GM23338 (cell line): ENCODE results near the gene SENP8. TPM values are rescaled to one million over a fixed set of nuclear protein-coding genes. Genes with fewer than 3 reads are reported as not detected.

Experiments used
- ATAC-seq: fragments of 200-7000 bp; cut with Tn5 transposase; 3 replicates; pipeline ENCODE4 v1.9.1; 2020
- DNase-seq: peaks from one replicate; pipeline ENCODE4 v3.0.0-alpha.2; 2015; ENCODE audit warnings: low spot score
- H2AFZ ChIP-seq: fragments of 200-600 bp; sonication (generic); 2 replicates; pipeline ENCODE4 v1.8.0; 2016; ENCODE audit warnings: antibody characterized with exemption, mild to moderate bottlenecking, moderate library complexity
- H3F3A ChIP-seq: fragments of 200-600 bp; sonication (generic); replicated peaks from 2 replicates; pipeline ENCODE4 v1.8.0; 2017; ENCODE audit warnings: antibody characterized with exemption, mixed run types, low read depth
- H3K27ac ChIP-seq: fragments of 200-600 bp; sonication (generic); 2 replicates; pipeline ENCODE4 v1.6.1; 2016; ENCODE audit warnings: low read depth
- H3K27me3 ChIP-seq: fragments of 200-600 bp; sonication (generic); 2 replicates; pipeline ENCODE4 v1.8.0; 2016; ENCODE audit warnings: mild to moderate bottlenecking, mixed run types, moderate library complexity; ENCODE audit not compliant: insufficient read depth
- H3K36me3 ChIP-seq: fragments of 200-600 bp; sonication (generic); 2 replicates; pipeline ENCODE4 v1.8.0; 2016; ENCODE audit warnings: mild to moderate bottlenecking; ENCODE audit not compliant: insufficient read depth
- H3K4me1 ChIP-seq: fragments of 200-600 bp; sonication (generic); 2 replicates; pipeline ENCODE4 v1.8.0; 2016; ENCODE audit warnings: mild to moderate bottlenecking, moderate library complexity; ENCODE audit not compliant: insufficient read depth
- H3K4me2 ChIP-seq: fragments of 200-600 bp; sonication (generic); 2 replicates; pipeline ENCODE4 v1.7.1; 2017; ENCODE audit warnings: mixed run types
- H3K4me3 ChIP-seq: fragments of 200-600 bp; sonication (generic); 2 replicates; pipeline ENCODE4 v1.6.1; 2016; ENCODE audit warnings: mixed run types
- H3K79me2 ChIP-seq: fragments of 200-600 bp; sonication (generic); replicated peaks from 2 replicates; pipeline ENCODE4 v1.8.0; 2017; ENCODE audit warnings: mild to moderate bottlenecking; ENCODE audit not compliant: insufficient read depth
- H3K9me2 ChIP-seq: fragments of 200-600 bp; sonication (generic); 2 replicates; pipeline ENCODE4 v1.8.0; 2017; ENCODE audit not compliant: insufficient read depth
- H4K20me1 ChIP-seq: fragments of 200-600 bp; sonication (generic); replicated peaks from 2 replicates; pipeline ENCODE4 v1.8.0; 2017; ENCODE audit warnings: mild to moderate bottlenecking; ENCODE audit not compliant: insufficient read depth
- H3K27ac Mint-ChIP-seq: 2 replicates; pipeline ENCODE4 v1.8.0; 2020; ENCODE audit warnings: inconsistent platforms, mild to moderate bottlenecking, moderate library complexity, mixed read lengths
- H3K27me3 Mint-ChIP-seq: 3 replicates; pipeline ENCODE4 v1.8.0; 2022; ENCODE audit warnings: low read depth, mild to moderate bottlenecking, moderate library complexity, mixed read lengths, inconsistent platforms; ENCODE audit not compliant: insufficient read depth, poor library complexity
- H3K36me3 Mint-ChIP-seq: 3 replicates; pipeline ENCODE4 v1.8.0; 2021; ENCODE audit warnings: low read depth, mild to moderate bottlenecking, inconsistent platforms, moderate library complexity, mixed read lengths
- H3K4me1 Mint-ChIP-seq: 3 replicates; pipeline ENCODE4 v1.8.0; 2020; ENCODE audit warnings: mild to moderate bottlenecking, inconsistent platforms, mixed read lengths
- H3K4me3 Mint-ChIP-seq: 3 replicates; pipeline ENCODE4 v1.8.0; 2021; ENCODE audit warnings: moderate library complexity, mild to moderate bottlenecking, inconsistent platforms, mixed read lengths
- H3K9me3 Mint-ChIP-seq: 3 replicates; pipeline ENCODE4 v1.8.0; 2020; ENCODE audit warnings: moderate library complexity, mild to moderate bottlenecking, inconsistent platforms, mixed read lengths
- CREB1 ChIP-seq: fragments of 250-450 bp; sonication (Bioruptor Pico); IDR thresholded peaks from 2 replicates; pipeline ENCODE4 v1.5.0; 2020; ENCODE audit warnings: low read depth, mild to moderate bottlenecking, moderate library complexity
- EZH2 ChIP-seq: fragments of 200-600 bp; sonication (generic); IDR thresholded peaks from one replicate; pipeline ENCODE4 v1.8.0; 2017; ENCODE audit warnings: antibody characterized with exemption, mild to moderate bottlenecking, low read depth; ENCODE audit not compliant: unreplicated experiment
- EZH2phosphoT487 ChIP-seq: fragments of 200-600 bp; sonication (generic); IDR thresholded peaks from one replicate; pipeline ENCODE4 v1.8.1; 2018; ENCODE audit warnings: antibody characterized with exemption; ENCODE audit not compliant: unreplicated experiment
- JUNB ChIP-seq: IDR thresholded peaks from one replicate; pipeline ENCODE4 v1.6.1; 2016; ENCODE audit warnings: antibody characterized with exemption; ENCODE audit not compliant: unreplicated experiment
- NANOG ChIP-seq: IDR thresholded peaks from 2 replicates; pipeline ENCODE4 v1.6.1; 2016; ENCODE audit warnings: antibody characterized with exemption, borderline replicate concordance
- POLR2AphosphoS5 ChIP-seq: IDR thresholded peaks from 2 replicates; pipeline ENCODE4 v1.6.1; 2016; ENCODE audit warnings: antibody characterized with exemption, low read depth
- STAT1 ChIP-seq: IDR thresholded peaks from one replicate; pipeline ENCODE4 v1.6.1; 2016; ENCODE audit warnings: antibody characterized with exemption; ENCODE audit not compliant: unreplicated experiment
- ZNF114 ChIP-seq: fragments of 250-450 bp; sonication (Bioruptor Pico); IDR thresholded peaks from 2 replicates; pipeline ENCODE4 v1.5.0; 2020; ENCODE audit warnings: mild to moderate bottlenecking, moderate library complexity
- ZNF331 ChIP-seq: fragments of 250-450 bp; sonication (Bioruptor Pico); IDR thresholded peaks from 2 replicates; pipeline ENCODE4 v1.5.0; 2020; ENCODE audit warnings: low read depth, mild to moderate bottlenecking, moderate library complexity
- polyA plus RNA-seq: library from polyadenylated mRNA; unstranded; fragments of >200 nt; fragmentation: Nextera tagmentation; extraction: Ambion mirVana; gene quantifications from 2 replicates; pipeline ENCODE4 v1.2.1, GENCODE V29; 2016
- total RNA-seq: library from RNA; depleted of rRNA; stranded (reverse); fragments of >200 nt; shearing (Covaris generic); gene quantifications from 2 replicates; pipeline ENCODE4 v1.2.3, GENCODE V29; 2014
- TF ChIP-seq, protein P1 (sequence below), 2 experiments: fragments of 200-600 bp in 1 of 2; sonication (generic) in 1 of 2; conservative IDR thresholded peaks; 2 replicates each; pipeline versions ENCODE4 v1.5.1 to v1.6.1; 2016 to 2017; ENCODE audit warnings: antibody characterized with exemption in 2 of 2, low read depth in 2 of 2, mild to moderate bottlenecking in 2 of 2, moderate library complexity in 1 of 2
- TF ChIP-seq, protein P2 (sequence below): IDR thresholded peaks from one replicate; pipeline ENCODE4 v1.6.1; 2018; ENCODE audit warnings: antibody characterized with exemption; ENCODE audit not compliant: unreplicated experiment
- TF ChIP-seq, protein P3 (sequence below): IDR thresholded peaks from 2 replicates; pipeline ENCODE4 v1.6.1; 2016; ENCODE audit warnings: antibody characterized with exemption

The SENP8 gene
- total and polyA plus RNA-seq, 2 experiments from 2014 or later, result 3.1 to 7.7 TPM

DNA sequence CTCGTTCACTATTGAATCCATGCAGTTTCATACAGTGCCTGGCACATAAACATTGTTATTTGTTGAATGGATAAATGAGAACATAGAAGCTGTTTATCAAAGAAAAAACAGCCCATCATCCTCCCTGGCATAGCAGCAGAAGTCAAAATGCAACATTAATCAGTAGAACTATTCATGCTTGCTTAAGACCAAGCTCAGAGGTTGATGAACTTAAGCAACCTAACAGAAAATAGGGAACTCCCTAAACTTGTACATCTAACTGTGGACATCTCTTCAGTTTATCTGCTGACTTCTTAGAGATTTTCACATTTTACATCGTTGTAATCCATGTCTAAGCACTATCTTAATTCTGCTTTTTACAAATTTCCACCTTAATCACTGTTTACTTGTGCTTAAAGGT, 29.2 kb downstream of the SENP8 start (continued):
- TF ChIP-seq, protein P1, sequence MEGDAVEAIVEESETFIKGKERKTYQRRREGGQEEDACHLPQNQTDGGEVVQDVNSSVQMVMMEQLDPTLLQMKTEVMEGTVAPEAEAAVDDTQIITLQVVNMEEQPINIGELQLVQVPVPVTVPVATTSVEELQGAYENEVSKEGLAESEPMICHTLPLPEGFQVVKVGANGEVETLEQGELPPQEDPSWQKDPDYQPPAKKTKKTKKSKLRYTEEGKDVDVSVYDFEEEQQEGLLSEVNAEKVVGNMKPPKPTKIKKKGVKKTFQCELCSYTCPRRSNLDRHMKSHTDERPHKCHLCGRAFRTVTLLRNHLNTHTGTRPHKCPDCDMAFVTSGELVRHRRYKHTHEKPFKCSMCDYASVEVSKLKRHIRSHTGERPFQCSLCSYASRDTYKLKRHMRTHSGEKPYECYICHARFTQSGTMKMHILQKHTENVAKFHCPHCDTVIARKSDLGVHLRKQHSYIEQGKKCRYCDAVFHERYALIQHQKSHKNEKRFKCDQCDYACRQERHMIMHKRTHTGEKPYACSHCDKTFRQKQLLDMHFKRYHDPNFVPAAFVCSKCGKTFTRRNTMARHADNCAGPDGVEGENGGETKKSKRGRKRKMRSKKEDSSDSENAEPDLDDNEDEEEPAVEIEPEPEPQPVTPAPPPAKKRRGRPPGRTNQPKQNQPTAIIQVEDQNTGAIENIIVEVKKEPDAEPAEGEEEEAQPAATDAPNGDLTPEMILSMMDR (conservative IDR thresholded peaks at IDR 0.05; ENCODE audit: low read depth in 2 of 2), result no peak
- TF ChIP-seq ZNF331 (no peak), ZNF114 (CRISPR knock-in tag) (no peak), EZH2phosphoT487 (no peak)

DNA sequence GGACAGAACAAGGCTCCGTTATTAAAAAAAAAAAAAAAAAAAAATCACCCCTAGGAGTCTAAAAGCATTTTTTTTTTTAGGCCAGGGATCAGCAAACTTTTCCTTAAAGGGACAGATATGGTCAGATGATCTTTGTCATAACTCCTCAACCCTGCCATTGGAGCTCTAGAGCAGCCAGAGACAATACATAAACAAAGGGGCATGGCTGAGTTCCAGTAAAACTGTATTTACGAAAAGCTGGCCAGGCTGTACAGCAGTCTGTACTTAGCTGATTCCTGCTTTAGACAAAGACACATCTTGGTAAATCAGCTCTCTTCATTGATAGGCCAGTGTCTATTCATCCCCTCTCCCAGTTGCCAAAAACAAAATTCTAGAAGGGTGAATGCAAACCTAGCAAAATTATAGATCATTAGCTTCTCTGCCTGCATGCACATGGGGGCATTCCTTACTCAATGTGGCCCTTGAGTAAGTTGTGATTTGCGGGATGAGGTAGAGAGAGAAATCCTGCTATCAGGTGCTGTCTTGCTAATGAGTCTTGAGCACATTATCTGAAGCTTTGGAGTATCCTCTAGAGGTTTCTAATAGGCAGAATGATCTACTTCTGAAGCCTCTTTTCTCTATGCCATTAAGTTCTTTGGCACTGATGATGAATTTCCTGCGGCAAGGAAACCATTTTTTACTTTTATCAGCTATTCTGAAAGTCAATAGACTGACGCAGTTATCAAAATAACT, 35.2 kb downstream of the SENP8 start:
- Histone ChIP-seq H3K4me2 (no peak overlapping the region), H3K4me1 (peaks cover 7% of the 10 kb centered on the region), H3K27ac (no peak overlapping the region), H3K36me3 (no peaks in the 10 kb centered on the region), H4K20me1 (no peaks in the 10 kb centered on the region; the same call in 1 of the 2 replicates), H3K4me3 (no peak overlapping the region), H2AFZ (peak overlapping the region; percentile 56; the same call in 1 of the 2 replicates), H3K9me2 (no peaks in the 10 kb centered on the region), H3K79me2 (no peaks in the 10 kb centered on the region), H3F3A (no peaks in the 10 kb centered on the region), H3K27me3 (no peaks in the 10 kb centered on the region)
- peaks cover 12% of the 10 kb centered on the region for H3K27me3 Mint-ChIP-seq
- H3K9me3 Mint-ChIP-seq, result no peaks in the 10 kb centered on the region
- no peak overlapping the region for H3K27ac Mint-ChIP-seq
- no peak overlapping the region for H3K4me3 Mint-ChIP-seq
- ATAC-seq, result no peak
- no peak for DNase-seq
- H3K4me1 Mint-ChIP-seq, result peaks cover 10% of the 10 kb centered on the region; the same call in 2 of the 3 replicates
- H3K36me3 Mint-ChIP-seq, result no peaks in the 10 kb centered on the region
- no peak for TF ChIP-seq JUNB
- TF ChIP-seq CREB1 (CRISPR knock-in tag), result no peak
- no peak for TF ChIP-seq STAT1
- TF ChIP-seq EZH2phosphoT487, result no peak
- no peak for TF ChIP-seq NANOG
- TF ChIP-seq, protein P2, sequence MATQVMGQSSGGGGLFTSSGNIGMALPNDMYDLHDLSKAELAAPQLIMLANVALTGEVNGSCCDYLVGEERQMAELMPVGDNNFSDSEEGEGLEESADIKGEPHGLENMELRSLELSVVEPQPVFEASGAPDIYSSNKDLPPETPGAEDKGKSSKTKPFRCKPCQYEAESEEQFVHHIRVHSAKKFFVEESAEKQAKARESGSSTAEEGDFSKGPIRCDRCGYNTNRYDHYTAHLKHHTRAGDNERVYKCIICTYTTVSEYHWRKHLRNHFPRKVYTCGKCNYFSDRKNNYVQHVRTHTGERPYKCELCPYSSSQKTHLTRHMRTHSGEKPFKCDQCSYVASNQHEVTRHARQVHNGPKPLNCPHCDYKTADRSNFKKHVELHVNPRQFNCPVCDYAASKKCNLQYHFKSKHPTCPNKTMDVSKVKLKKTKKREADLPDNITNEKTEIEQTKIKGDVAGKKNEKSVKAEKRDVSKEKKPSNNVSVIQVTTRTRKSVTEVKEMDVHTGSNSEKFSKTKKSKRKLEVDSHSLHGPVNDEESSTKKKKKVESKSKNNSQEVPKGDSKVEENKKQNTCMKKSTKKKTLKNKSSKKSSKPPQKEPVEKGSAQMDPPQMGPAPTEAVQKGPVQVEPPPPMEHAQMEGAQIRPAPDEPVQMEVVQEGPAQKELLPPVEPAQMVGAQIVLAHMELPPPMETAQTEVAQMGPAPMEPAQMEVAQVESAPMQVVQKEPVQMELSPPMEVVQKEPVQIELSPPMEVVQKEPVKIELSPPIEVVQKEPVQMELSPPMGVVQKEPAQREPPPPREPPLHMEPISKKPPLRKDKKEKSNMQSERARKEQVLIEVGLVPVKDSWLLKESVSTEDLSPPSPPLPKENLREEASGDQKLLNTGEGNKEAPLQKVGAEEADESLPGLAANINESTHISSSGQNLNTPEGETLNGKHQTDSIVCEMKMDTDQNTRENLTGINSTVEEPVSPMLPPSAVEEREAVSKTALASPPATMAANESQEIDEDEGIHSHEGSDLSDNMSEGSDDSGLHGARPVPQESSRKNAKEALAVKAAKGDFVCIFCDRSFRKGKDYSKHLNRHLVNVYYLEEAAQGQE, result no peak
- no peak for TF ChIP-seq ZNF114 (CRISPR knock-in tag)
- TF ChIP-seq, protein P3, sequence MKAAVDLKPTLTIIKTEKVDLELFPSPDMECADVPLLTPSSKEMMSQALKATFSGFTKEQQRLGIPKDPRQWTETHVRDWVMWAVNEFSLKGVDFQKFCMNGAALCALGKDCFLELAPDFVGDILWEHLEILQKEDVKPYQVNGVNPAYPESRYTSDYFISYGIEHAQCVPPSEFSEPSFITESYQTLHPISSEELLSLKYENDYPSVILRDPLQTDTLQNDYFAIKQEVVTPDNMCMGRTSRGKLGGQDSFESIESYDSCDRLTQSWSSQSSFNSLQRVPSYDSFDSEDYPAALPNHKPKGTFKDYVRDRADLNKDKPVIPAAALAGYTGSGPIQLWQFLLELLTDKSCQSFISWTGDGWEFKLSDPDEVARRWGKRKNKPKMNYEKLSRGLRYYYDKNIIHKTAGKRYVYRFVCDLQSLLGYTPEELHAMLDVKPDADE, result no peak
- TF ChIP-seq ZNF331, result no peak
- no peak for TF ChIP-seq POLR2AphosphoS5
- TF ChIP-seq, protein P1 (conservative IDR thresholded peaks at IDR 0.05; ENCODE audit: low read depth in 2 of 2), result no peak
- no peak for TF ChIP-seq EZH2
